ENCODE results near the gene ATP5PO. TPM values are rescaled to one million over a fixed set of nuclear protein-coding genes. Genes with fewer than 3 reads are reported as not detected.

The ATP5PO gene
- total and polyA plus RNA-seq, 2 of the 8 experiments (the other 6 are each of a cell fraction or from before 2014, with no cell fraction given): 251 to 267 TPM

- Histone ChIP-seq H3K27ac (ENCODE audit: low read depth, low read length) (no peak overlapping the region), H4K91ac (replicated peaks; ENCODE audit: insufficient read length, low read length) (no peak overlapping the region), H2AFZ (ENCODE audit: low read length) (no peak overlapping the region), H2BK5ac (ENCODE audit: low read depth, low read length) (no peak overlapping the region), H3K9me3 (ENCODE audit: insufficient read depth in 2 of 2, low read depth in 1 of 2, low read length in 1 of 2) (no peaks in the 10 kb centered on the region), H3K4ac (replicated peaks; ENCODE audit: insufficient read length, low read depth, low read length) (no peak overlapping the region), H2AK5ac (ENCODE audit: low read depth, low read length) (no peak overlapping the region), H3K4me1 (replicated peaks in 1 of 4; ENCODE audit: control insufficient read depth in 3 of 4, insufficient read depth in 4 of 4, low read length in 3 of 4) (peaks cover 0 to 6% (median 4%) of the 10 kb centered on the region in 4 experiments; a peak in 2 of 7 replicates), H3K56ac (replicated peaks; ENCODE audit: insufficient read length, low read depth, low read length) (no peak overlapping the region), H2BK120ac (replicated peaks; ENCODE audit: low read depth, low read length) (no peak overlapping the region), H3K23me2 (ENCODE audit: low read depth, low read length) (no peaks in the 10 kb centered on the region), H2BK20ac (ENCODE audit: low read length) (no peak overlapping the region), H3K4me2 (ENCODE audit: insufficient read depth in 1 of 2, low read depth in 2 of 2, low read length in 2 of 2) (no peak overlapping the region; a peak in 1 of 4 replicates), H2BK12ac (ENCODE audit: low read depth, low read length) (no peak overlapping the region; the same call in 1 of the 2 replicates), H3K14ac (ENCODE audit: insufficient read length) (no peak overlapping the region), H3K79me2 (ENCODE audit: control insufficient read depth in 1 of 2, insufficient read depth in 2 of 2, low read length in 2 of 2) (no peaks in the 10 kb centered on the region), H3K79me1 (ENCODE audit: low read depth, low read length) (no peaks in the 10 kb centered on the region), H4K20me1 (replicated peaks in 1 of 2; ENCODE audit: control insufficient read depth in 1 of 2, insufficient read depth in 2 of 2, low read length in 2 of 2) (no peaks in the 10 kb centered on the region), H2BK15ac (ENCODE audit: low read length) (no peak overlapping the region), H4K8ac (ENCODE audit: extremely low read depth, insufficient read depth, low read length) (no peak overlapping the region), H3K36me3 (ENCODE audit: control insufficient read depth in 2 of 4, insufficient read depth in 4 of 4, low read length in 3 of 4) (no peaks in the 10 kb centered on the region), H3K18ac (ENCODE audit: extremely low read depth, low read length) (no peak overlapping the region), H3K23ac (ENCODE audit: insufficient read length) (no peak overlapping the region), H3K9ac (replicated peaks in 1 of 4; ENCODE audit: extremely low read depth in 1 of 4, low read depth in 3 of 4, low read length in 3 of 4) (no peak overlapping the region), H3K4me3 (ENCODE audit: extremely low read depth in 1 of 4, insufficient read depth in 2 of 4, low read depth in 3 of 4, low read length in 4 of 4) (no peak overlapping the region), H3K27me3 (replicated peaks in 1 of 4; ENCODE audit: control insufficient read depth in 3 of 4, extremely low read depth in 1 of 4, insufficient read depth in 3 of 4, low read length in 3 of 4) (no peaks in the 10 kb centered on the region), H4K5ac (ENCODE audit: insufficient read length, low read depth, low read length) (no peak overlapping the region)
- FAIRE-seq (no peak), DNase-seq (ENCODE audit: low read depth in 1 of 2, low spot score in 2 of 2) (no peak)
- WGBS, 2 experiments (ENCODE audit: extremely low coverage in 1 of 2, insufficient coverage in 1 of 2, insufficient read length in 1 of 2, insufficient replicate concordance in 2 of 2, low coverage in 1 of 2, low lambda C conversion rate in 2 of 2, missing lambda C conversion rate in 1 of 2): 89% methylated on average over 20 of the region's 20 CpGs; no CpG with 5 or more reads in 1 of the 2 experiments
- ChIA-PET CTCF (ENCODE audit: partially characterized antibody) (no interaction called here), POLR2A (ENCODE audit: partially characterized antibody) (no interaction called here)
- no peak for TF ChIP-seq GTF2F1 (IDR thresholded peaks at IDR 0.05; ENCODE audit: borderline replicate concordance, low read depth, low read length)
- TF ChIP-seq TAF1 (IDR thresholded peaks at IDR 0.05; ENCODE audit: low read depth, low read length): no peak
- TF ChIP-seq CBX8 (IDR thresholded peaks at IDR 0.05; ENCODE audit: borderline replicate concordance, low read depth, low read length): no peak
- no peak for TF ChIP-seq PHF8 (conservative IDR thresholded peaks at IDR 0.05; ENCODE audit: low read depth, low read length)
- TF ChIP-seq SIX5 (IDR thresholded peaks at IDR 0.05; ENCODE audit: low read depth, low read length): no peak
- TF ChIP-seq POLR2AphosphoS5 (IDR thresholded peaks at IDR 0.05; ENCODE audit: low read depth, low read length): no peak
- no peak for TF ChIP-seq JUND (IDR thresholded peaks at IDR 0.05; ENCODE audit: low read length)
- no peak for TF ChIP-seq TAF7 (optimal IDR thresholded peaks at IDR 0.05; ENCODE audit: borderline replicate concordance, low read depth, low read length)
- no peak for TF ChIP-seq SAP30 (IDR thresholded peaks at IDR 0.05; ENCODE audit: insufficient read depth, insufficient replicate concordance, low read length)
- no peak for TF ChIP-seq NRF1 (IDR thresholded peaks at IDR 0.05; ENCODE audit: low read depth, low read length)
- TF ChIP-seq BRCA1 (IDR thresholded peaks at IDR 0.05; ENCODE audit: low read depth, low read length): no peak
- no peak for TF ChIP-seq POU5F1 (IDR thresholded peaks at IDR 0.05; ENCODE audit: low read depth, low read length)
- no peak for TF ChIP-seq EP300 (IDR thresholded peaks at IDR 0.05; ENCODE audit: borderline replicate concordance in 1 of 2, low read depth in 2 of 2, low read length in 2 of 2)
Measured at GRCh38 chr21:33884376-33885171, 31.0 kb downstream of the ATP5PO start.
